Fibroblast of lung (primary cell): ENCODE results near the gene ZFAND2B.

Experiments used
- EZH2 ChIP-seq: IDR thresholded peaks from 2 replicates; pipeline ENCODE4 v1.5.1; 2012; ENCODE audit warnings: low read length, control low read depth, mild to moderate bottlenecking; ENCODE audit errors: missing control alignments
- TF ChIP-seq, protein P1 (sequence below), 2 donors: IDR thresholded peaks in 1 of 2; conservative IDR thresholded peaks in 1 of 2; 1 replicate in 1 of 2; 2 replicates in 1 of 2; pipeline ENCODE4 v1.5.1; 2011 to 2012; ENCODE audit warnings: low read length in 2 of 2, control low read depth in 1 of 2, inconsistent platforms in 1 of 2, low read depth in 1 of 2, mild to moderate bottlenecking in 1 of 2

DNA sequence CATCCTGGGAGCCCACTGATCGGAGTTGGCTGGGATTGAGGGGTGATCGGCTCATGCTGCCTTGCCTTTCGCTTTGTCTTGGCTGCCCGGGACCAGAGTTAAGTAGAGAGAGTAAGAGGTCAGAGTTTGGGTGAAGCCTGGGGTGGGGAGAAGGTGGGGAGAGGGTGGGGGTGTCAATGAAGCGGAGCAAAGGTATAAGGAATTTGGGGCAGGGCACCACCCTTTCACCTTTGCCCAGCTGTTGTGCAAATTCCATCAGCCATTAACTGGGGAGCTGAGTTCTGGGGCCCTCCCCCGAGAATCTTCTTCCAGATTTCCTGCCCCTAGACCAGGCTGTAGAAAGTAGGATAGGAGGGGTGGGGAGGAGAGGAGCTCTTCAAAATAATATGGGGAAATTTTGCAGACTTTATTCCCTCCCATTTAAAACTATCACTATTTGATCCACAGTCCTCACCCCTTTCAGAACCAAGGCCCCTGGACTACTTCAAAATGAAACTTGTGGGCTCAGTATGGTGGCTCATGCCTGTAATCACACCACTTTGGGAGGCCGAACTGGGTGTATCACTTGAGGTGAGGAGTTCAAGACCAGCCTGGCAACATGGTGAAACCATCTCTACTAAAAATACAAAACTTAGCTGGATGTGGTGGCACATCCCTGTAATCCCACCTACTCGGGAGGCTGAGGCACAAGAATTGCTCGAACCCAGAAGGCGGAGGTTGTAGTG lies 36.5 kb upstream of the ZFAND2B start, which contains the start of gene SLC23A3:
- TF ChIP-seq, protein P1, sequence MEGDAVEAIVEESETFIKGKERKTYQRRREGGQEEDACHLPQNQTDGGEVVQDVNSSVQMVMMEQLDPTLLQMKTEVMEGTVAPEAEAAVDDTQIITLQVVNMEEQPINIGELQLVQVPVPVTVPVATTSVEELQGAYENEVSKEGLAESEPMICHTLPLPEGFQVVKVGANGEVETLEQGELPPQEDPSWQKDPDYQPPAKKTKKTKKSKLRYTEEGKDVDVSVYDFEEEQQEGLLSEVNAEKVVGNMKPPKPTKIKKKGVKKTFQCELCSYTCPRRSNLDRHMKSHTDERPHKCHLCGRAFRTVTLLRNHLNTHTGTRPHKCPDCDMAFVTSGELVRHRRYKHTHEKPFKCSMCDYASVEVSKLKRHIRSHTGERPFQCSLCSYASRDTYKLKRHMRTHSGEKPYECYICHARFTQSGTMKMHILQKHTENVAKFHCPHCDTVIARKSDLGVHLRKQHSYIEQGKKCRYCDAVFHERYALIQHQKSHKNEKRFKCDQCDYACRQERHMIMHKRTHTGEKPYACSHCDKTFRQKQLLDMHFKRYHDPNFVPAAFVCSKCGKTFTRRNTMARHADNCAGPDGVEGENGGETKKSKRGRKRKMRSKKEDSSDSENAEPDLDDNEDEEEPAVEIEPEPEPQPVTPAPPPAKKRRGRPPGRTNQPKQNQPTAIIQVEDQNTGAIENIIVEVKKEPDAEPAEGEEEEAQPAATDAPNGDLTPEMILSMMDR (conservative IDR thresholded peaks at IDR 0.05 in 1 of 2, IDR thresholded peaks at IDR 0.05 in 1 of 2; ENCODE audit: low read depth in 1 of 2, low read length in 2 of 2), result no peak
- no peak for TF ChIP-seq EZH2
